GM12874 (cell line): ENCODE results near the gene BHMT.

Experiments
- TF ChIP-seq, protein P1 (sequence below): IDR thresholded peaks from 2 replicates; pipeline ENCODE4 v1.5.1; 2011; ENCODE audit warnings: low read depth, mild to moderate bottlenecking, control low read depth, low read length, moderate library complexity; ENCODE audit not compliant: insufficient read depth

The BHMT gene

DNA sequence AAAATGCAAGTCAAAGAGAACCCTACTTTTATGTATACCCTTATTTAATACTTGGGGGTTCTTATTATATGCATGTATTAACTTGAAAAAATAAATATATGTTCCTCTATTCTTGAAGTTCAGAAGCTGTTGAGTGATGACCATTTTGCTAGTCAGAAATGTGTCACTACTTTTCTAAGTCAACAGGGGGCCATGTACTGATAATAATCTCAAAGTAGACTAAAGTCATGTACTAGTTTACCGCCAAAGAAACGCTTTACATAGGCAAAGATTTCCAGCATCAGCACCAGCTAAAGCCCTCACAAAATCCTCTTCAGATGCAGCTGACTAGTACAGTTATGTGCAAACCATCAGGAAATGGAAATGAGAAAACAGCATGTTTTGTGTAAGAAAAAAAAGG lies 5.7 kb upstream of the BHMT start:
- TF ChIP-seq, protein P1, sequence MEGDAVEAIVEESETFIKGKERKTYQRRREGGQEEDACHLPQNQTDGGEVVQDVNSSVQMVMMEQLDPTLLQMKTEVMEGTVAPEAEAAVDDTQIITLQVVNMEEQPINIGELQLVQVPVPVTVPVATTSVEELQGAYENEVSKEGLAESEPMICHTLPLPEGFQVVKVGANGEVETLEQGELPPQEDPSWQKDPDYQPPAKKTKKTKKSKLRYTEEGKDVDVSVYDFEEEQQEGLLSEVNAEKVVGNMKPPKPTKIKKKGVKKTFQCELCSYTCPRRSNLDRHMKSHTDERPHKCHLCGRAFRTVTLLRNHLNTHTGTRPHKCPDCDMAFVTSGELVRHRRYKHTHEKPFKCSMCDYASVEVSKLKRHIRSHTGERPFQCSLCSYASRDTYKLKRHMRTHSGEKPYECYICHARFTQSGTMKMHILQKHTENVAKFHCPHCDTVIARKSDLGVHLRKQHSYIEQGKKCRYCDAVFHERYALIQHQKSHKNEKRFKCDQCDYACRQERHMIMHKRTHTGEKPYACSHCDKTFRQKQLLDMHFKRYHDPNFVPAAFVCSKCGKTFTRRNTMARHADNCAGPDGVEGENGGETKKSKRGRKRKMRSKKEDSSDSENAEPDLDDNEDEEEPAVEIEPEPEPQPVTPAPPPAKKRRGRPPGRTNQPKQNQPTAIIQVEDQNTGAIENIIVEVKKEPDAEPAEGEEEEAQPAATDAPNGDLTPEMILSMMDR = no peak

DNA sequence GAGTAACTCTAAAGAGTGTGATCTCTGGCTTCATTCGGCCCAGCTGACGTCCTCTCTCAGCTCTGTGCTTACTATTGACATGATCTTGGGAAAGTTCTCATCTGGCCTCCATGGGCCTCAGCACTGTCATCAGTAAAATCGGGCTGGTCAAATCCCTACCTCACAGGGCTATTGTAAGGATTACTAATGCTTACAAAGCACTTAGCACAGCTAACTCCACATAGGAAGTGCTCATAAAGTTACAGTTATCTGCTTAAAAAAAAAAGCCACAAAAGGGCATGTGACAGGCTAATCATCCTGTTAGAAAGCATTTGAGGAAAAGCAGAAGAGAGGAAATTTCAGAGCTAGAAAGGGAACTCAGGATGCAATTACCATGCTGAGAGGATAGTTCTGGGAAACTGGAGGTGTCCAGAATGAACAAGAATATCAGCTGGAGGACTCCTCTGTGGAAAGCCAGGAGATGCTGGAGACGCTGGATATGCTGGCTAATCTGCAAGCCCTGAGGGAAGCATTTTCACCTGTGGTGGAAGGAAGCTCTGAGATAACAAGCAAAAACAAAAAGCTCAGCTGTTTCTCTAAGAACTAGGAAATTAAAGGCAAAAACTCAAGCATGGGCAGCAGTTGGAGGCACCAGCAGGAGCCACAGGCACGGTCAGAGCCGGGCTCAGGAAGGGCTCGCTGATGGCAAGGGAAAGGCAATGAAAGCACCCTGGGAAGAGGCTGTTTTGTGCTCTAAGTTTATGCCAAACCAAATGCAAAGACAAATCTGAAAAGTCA lies 4.4 kb upstream of the BHMT start:
- TF ChIP-seq, protein P1 = no peak

DNA sequence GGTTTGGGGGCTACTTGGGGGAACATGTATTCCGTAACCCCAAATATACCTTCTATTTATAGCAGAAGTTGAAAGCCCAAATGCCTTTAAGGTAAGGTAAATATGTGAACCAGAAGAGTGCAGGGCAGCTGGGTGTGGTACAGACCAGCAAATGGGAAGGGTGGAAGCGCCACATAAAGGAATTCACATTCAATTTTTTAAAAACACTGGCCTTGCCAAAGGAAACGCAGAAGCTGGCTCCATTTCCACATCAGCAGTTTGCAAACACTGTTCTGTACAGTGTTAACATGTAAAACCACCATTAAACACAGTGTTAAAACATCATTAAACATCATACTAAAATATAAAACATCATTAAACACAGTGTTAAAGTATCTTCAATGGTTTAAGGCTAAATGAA lies 3.5 kb upstream of the BHMT start:
- TF ChIP-seq, protein P1 = no peak

DNA sequence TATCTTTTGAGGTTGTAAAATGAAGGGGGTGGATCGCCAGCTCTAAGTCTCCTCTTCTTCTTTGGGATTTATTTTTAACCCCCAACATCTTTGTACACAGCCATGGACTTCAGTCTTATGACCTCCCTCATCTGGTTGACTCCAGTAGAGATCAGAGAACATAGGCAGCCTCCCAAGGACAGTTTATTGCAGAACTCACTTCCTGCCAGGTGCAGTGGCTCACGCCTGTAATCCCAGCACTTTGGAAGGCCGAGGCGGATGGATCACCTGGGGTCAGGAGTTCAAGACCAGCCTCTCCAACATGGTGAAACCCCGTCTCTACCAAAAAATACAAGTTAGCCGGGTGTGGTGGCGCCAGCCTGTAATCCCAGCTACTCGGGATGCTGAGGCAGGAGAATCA lies 2.8 kb upstream of the BHMT start:
- TF ChIP-seq, protein P1 = no peak

DNA sequence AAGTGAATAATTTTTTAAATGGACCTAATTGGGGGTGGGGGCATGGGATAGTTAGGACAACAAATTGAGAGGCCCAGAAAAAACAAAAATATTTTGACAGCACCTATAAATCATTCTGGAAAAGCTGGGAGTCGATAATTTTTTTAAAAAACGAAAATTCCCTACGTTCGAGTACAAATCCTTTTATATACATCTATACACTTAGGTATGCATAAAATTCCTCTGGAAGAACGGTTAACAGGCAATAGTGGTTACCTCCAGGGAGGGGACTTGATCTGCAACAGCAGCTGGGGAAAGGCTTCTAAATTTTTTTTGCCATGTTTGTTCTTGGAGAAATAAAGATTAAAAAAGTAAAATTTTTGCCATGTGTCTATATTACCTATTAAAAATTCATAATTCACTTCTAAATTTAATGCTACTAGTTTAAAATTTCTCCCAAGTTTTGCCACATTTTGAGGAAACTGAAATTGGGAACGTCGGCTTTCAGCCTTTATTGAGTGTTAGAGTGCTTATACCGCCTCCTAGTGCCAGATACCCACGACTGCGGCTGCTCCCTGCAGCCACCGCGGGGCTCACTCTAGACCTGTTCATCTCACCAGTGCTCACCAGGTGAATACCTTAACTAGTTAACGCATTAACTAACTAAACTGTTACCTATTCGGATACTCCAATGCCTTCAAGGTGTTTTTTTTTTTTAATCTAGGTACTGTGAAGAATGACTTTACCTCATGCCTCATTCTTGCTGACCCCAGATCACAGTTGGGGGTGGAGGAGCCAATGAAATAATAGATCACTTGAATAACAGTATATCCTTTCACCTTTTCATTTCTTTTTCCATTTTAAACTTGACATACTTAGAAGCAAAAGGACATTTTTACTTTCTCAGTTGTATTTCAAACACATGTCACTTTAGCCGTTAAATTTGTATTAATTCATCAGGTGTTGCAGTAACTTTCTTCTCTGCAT lies 1.8 kb upstream of the BHMT start:
- TF ChIP-seq, protein P1 = peak; percentile 72

DNA sequence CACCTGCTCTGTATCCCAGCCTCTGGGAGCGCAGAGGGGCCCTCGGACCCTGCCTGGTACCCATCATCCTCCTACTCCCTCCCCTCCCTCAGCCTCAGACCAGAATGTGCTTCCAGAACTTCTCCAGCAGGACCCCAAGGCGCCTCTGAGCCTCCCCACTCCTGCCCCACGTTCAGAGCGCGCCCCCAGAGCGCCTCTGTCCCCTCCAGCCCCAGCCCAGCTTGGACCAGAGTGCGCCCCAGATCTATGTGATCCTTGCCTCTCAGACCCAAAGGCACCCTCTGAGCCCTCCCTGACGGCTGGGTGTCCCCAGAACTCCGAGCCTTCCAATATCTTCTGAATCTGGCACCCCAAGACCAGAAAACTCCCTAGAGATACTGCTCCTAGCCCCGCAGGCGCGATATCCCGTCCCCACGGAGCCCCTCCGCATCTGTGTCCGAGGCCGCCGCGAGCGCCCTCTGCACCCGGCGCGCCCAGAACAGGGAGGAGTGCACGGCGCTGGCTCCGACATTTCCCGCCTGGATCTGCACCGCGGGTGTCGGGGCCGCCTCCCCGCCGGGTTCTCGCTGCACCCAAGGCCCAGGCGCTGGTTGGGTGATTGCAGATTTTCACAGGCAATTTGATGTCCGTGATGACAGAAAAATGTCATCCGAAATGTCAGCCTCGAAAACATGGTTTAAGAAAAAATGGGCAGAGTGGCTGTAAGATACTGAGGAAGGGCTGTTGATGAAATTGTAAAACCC lies 522 bp downstream of the BHMT start:
- TF ChIP-seq, protein P1 = no peak

DNA sequence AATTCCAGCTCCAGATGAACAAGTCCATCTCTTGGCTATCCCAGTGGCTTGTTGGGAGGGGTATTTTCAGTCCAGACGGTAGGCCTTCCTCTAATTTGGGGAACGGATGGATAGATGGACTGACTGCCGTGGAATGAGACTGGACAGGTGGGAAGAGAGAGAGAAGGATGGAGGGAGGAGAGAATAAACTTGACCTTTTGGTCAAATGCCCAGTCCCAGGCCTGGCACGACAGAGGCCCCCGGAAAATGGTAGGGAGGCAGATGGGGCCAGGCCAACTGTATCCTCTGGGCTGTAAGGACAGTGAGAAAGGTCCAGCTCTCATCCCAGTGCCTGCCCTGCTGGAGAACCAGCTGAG lies 1.1 kb downstream of the BHMT start:
- TF ChIP-seq, protein P1 = no peak
